DMS53 treated with DMSO at 0.1 percent for 48 hours (cell line): ENCODE results near the gene HOXC10.

ENCODE experiments used
- DNase-seq: peaks from one replicate; lab custom pipeline; 2025; ENCODE audit not compliant: unreplicated experiment; lab: John Stamatoyannopoulos, UW

The HOXC10 gene

GRCh38 chr12:53984901-53985691, at the start of gene HOXC10:
HOXC10 (plus strand) TSS chr12:53985146; CDS start chr12:53985260, 114 bp downstream.
- DNase-seq = no peak

GRCh38 chr12:53935383-53936341, 49.3 kb upstream of the HOXC10 start:
- DNase-seq = no peak

GRCh38 chr12:53937099-53937498, 47.8 kb upstream of the HOXC10 start:
- DNase-seq = no peak

- DNase-seq = no peak
Observed at GRCh38 chr12:53937596-53938325, 47.2 kb upstream of the HOXC10 start.

GRCh38 chr12:53938326-53939140, 46.4 kb upstream of the HOXC10 start, which contains the start of gene HOXC13:
HOXC13 (plus strand) TSS chr12:53938831; CDS start chr12:53938907, 76 bp downstream.
- no peak for DNase-seq

- no peak for DNase-seq
Observed at GRCh38 chr12:53939141-53940108, 45.5 kb upstream of the HOXC10 start.

GRCh38 chr12:53940443-53941014, 44.4 kb upstream of the HOXC10 start:
- DNase-seq = no peak

- no peak for DNase-seq
Observed at GRCh38 chr12:53941187-53941586, 43.8 kb upstream of the HOXC10 start.

GRCh38 chr12:53941750-53942149, 43.2 kb upstream of the HOXC10 start:
- no peak for DNase-seq

GRCh38 chr12:53942467-53942997, 42.4 kb upstream of the HOXC10 start:
- no peak for DNase-seq

GRCh38 chr12:53944209-53944608, 40.7 kb upstream of the HOXC10 start:
- no peak for DNase-seq

- DNase-seq = no peak
Observed at GRCh38 chr12:53944907-53945847, 39.8 kb upstream of the HOXC10 start.

- DNase-seq = no peak
Observed at GRCh38 chr12:53947743-53948142, 37.2 kb upstream of the HOXC10 start.

GRCh38 chr12:53948650-53949593, 36.0 kb upstream of the HOXC10 start:
- no peak for DNase-seq

GRCh38 chr12:53949631-53950436, 35.1 kb upstream of the HOXC10 start:
- no peak for DNase-seq

GRCh38 chr12:53950437-53950773, 34.5 kb upstream of the HOXC10 start:
- DNase-seq = no peak
